GM20000 (cell line): ENCODE data around the gene THTPA.

ENCODE experiments used
- DNase-seq: peaks from one replicate; pipeline ENCODE4 v3.0.0; 2012; ENCODE audit warnings: low spot score
- TF ChIP-seq, protein P1 (sequence below): IDR thresholded peaks from 2 replicates; pipeline ENCODE4 v1.5.1; 2012; ENCODE audit warnings: mild to moderate bottlenecking, control low read depth; ENCODE audit errors: extremely low read depth, missing control alignments

THTPA gene

GRCh38 chr14:23525611-23526010, 30.5 kb upstream of the THTPA start:
- DNase-seq = no peak
- TF ChIP-seq, protein P1, sequence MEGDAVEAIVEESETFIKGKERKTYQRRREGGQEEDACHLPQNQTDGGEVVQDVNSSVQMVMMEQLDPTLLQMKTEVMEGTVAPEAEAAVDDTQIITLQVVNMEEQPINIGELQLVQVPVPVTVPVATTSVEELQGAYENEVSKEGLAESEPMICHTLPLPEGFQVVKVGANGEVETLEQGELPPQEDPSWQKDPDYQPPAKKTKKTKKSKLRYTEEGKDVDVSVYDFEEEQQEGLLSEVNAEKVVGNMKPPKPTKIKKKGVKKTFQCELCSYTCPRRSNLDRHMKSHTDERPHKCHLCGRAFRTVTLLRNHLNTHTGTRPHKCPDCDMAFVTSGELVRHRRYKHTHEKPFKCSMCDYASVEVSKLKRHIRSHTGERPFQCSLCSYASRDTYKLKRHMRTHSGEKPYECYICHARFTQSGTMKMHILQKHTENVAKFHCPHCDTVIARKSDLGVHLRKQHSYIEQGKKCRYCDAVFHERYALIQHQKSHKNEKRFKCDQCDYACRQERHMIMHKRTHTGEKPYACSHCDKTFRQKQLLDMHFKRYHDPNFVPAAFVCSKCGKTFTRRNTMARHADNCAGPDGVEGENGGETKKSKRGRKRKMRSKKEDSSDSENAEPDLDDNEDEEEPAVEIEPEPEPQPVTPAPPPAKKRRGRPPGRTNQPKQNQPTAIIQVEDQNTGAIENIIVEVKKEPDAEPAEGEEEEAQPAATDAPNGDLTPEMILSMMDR = no peak

- DNase-seq = no peak
- TF ChIP-seq, protein P1 = no peak
Measured at GRCh38 chr14:23528555-23528954, 27.5 kb upstream of the THTPA start.

DNA sequence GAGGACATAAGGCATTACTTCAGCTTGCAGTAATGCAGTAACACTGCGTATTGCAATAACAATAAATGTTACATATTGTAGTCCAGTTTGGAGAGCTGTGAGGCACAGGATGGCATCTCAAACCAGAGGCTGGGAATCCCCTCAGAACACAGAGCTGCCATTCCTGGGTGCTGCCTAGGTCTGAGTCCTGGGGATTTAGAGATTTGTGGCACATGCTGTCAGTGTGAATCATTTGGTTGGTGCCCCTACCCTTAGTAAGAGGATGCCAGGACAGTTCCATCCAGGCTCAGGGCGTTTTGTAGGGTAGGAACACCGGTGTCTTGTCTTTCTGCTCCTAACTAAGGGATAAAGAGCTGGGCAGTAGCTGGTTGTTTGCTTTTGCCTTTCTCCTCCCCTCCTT, 27.1 kb upstream of the THTPA start:
- TF ChIP-seq, protein P1 = no peak

GRCh38 chr14:23530375-23531055, 25.6 kb upstream of the THTPA start:
- TF ChIP-seq, protein P1 = no peak
- no peak for DNase-seq

More for the DNA sequence above, 27.1 kb upstream of the THTPA start:
- no peak for DNase-seq

DNA sequence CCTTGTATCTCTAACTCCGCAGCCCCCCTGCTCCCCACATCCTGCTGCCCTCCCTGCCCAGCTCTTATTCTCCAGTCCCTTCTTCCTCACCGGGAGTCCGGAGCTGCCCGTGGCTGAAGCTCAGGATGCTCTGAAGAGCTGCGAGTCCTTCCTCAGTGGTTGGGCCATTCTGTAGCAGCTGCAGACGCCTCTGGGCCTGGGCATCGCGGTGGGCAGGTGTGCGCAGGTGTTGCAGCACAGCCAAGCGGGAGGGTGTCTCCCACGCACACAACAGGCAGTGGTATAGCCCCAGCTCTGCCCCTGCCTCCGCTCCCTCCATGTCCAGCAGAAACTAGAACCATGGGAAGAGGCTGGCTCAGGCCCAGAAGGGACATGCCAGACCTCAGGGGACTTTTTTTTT, 24.7 kb upstream of the THTPA start:
- no peak for DNase-seq
- TF ChIP-seq, protein P1 = no peak

- TF ChIP-seq, protein P1 = no peak
- DNase-seq = no peak
Measured at GRCh38 chr14:23532658-23533057, 23.4 kb upstream of the THTPA start.

DNA sequence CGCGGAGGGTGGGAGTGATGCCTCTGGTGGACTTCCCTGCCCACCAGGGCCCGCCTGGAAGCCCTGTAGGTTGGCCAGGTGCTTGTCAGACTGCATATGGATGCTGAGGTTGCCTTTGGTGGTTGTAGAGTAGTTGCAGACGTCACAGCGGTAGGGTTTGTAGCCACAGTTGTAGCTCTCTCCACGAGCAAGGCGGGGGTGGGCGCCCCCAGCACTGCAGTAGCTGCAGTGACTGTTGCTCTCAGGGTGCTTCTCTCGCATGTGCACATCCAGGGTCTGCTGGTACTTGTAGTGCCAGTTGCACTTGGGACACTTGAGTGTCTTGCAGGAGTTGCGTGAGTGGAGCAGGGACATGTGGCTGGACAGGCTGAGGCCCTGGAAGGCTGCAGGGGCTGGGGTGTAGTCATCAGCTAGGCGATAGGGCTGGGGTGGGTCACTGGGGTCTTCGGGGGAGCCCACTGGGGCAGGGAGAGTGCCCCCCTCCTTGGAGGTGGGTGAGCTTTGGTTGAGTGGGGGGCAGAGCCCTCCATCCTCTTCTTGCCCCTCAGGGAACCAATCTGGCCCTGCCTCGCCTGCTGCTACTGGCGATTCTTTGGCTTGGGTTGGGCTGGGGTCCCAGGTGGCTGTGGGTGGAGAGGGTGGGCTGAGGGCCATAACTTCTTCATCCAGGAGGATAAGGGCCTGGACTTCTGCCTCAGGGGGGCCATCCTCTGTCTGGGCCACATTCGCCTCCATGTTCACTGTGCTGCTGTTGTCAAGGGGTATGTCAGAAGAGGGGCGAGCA, 22.2 kb upstream of the THTPA start:
- DNase-seq = no peak
- TF ChIP-seq, protein P1 = no peak
